Fibroblast of upper back skin (primary cell): Measurements from ENCODE around the gene GIGYF2.
A peak's percentile ranks its signal among the peaks of the same experiment; 100 is the strongest.
"Not testable (repeated sequence)": the region's sequence is repeated elsewhere in the genome, so short reads cannot be mapped to it uniquely, and the experiment has no call there.

Experiments used
- DNase-seq: peaks from one replicate; pipeline ENCODE4 v3.0.0-alpha.2; 2013

The GIGYF2 gene

GRCh38 chr2:232831496-232831895, 134.4 kb downstream of the GIGYF2 start:
- DNase-seq: no peak

- DNase-seq: no peak
These were observed 136.7 kb downstream of the GIGYF2 start for GRCh38 chr2:232833830-232834229.

- no peak for DNase-seq
These were observed 138.6 kb downstream of the GIGYF2 start for GRCh38 chr2:232835687-232836208.

GRCh38 chr2:232836934-232837333, 139.8 kb downstream of the GIGYF2 start:
- DNase-seq: no peak

GRCh38 chr2:232838406-232838874, 141.3 kb downstream of the GIGYF2 start:
- no peak for DNase-seq

- no peak for DNase-seq
These were observed 142.4 kb downstream of the GIGYF2 start for GRCh38 chr2:232839411-232840079.

- DNase-seq: no peak
These were observed 145.6 kb downstream of the GIGYF2 start for GRCh38 chr2:232842689-232843088.

GRCh38 chr2:232843834-232844233, 146.7 kb downstream of the GIGYF2 start:
- DNase-seq: no peak

- no peak for DNase-seq
These were observed 148.9 kb downstream of the GIGYF2 start for GRCh38 chr2:232846055-232846454.

GRCh38 chr2:232850039-232850438, 152.9 kb downstream of the GIGYF2 start:
- DNase-seq: no peak

GRCh38 chr2:232852081-232852480, 154.9 kb downstream of the GIGYF2 start:
- not testable (repeated sequence) for DNase-seq

GRCh38 chr2:232852676-232853075, 155.5 kb downstream of the GIGYF2 start:
- no peak for DNase-seq

GRCh38 chr2:232854082-232854481, 157.0 kb downstream of the GIGYF2 start:
- DNase-seq: peak; percentile 50

- DNase-seq: peak; percentile 45
These were observed 160.0 kb downstream of the GIGYF2 start for GRCh38 chr2:232857158-232857563.

- DNase-seq: no peak
These were observed 162.3 kb downstream of the GIGYF2 start for GRCh38 chr2:232859385-232859916.

- peak; percentile 14 for DNase-seq
These were observed 163.6 kb downstream of the GIGYF2 start for GRCh38 chr2:232860593-232861241.

GRCh38 chr2:232861353-232861752, 164.2 kb downstream of the GIGYF2 start:
- no peak for DNase-seq

GRCh38 chr2:232863996-232864395, 166.9 kb downstream of the GIGYF2 start:
- no peak for DNase-seq

GRCh38 chr2:232865165-232865564, 168.0 kb downstream of the GIGYF2 start:
- no peak for DNase-seq

GRCh38 chr2:232866104-232866503, 169.0 kb downstream of the GIGYF2 start:
- no peak for DNase-seq

- no peak for DNase-seq
These were observed 172.2 kb downstream of the GIGYF2 start for GRCh38 chr2:232869138-232870017.

- DNase-seq: no peak
These were observed 173.1 kb downstream of the GIGYF2 start, which contains the start of gene SNORC for GRCh38 chr2:232870018-232870765. SNORC (plus strand) TSS chr2:232870264; CDS start chr2:232870342, 78 bp downstream.
